ENCODE measurements around the gene GPC1.
A peak's percentile ranks its signal among the peaks of the same experiment; 100 is the strongest.

The GPC1 gene

GRCh38 chr2:240402566-240403272 is 32.7 kb upstream of the GPC1 start:
- no peak overlapping the region for H2AFZ ChIP-seq (ENCODE audit: insufficient read depth, low read length, poor library complexity)
- H3K79me2 ChIP-seq (ENCODE audit: control insufficient read depth, insufficient read depth, low read length, poor library complexity), result no peaks in the 10 kb centered on the region
- peaks cover 2 to 3% of the 10 kb centered on the region in 2 experiments for H3K4me1 ChIP-seq (ENCODE audit: control insufficient read depth in 1 of 2, insufficient read depth in 2 of 2, low read length in 2 of 2)
- H3K18ac ChIP-seq (ENCODE audit: low read length), result no peak overlapping the region
- H4K12ac ChIP-seq (ENCODE audit: low read depth, low read length), result no peak overlapping the region
- no peak overlapping the region for H3K14ac ChIP-seq (ENCODE audit: low read length)
- no peaks in the 10 kb centered on the region for H3K27me3 ChIP-seq (ENCODE audit: insufficient read depth, low read length)
- peak overlapping the region; percentile 54 for H2BK12ac ChIP-seq (ENCODE audit: low read length)
- peaks cover 2% of the 10 kb centered on the region for H3K79me1 ChIP-seq (ENCODE audit: low read length)
- H3K23ac ChIP-seq (ENCODE audit: low read length), result no peak overlapping the region
- H3K9ac ChIP-seq (ENCODE audit: low read length), result no peak overlapping the region
- H2BK120ac ChIP-seq (ENCODE audit: insufficient read depth, low read length, poor library complexity), result no peak overlapping the region
- no peak overlapping the region for H3K4ac ChIP-seq (ENCODE audit: low read depth, low read length)
- no peak overlapping the region for H3K27ac ChIP-seq (ENCODE audit: low read depth, low read length)
- no peak for DNase-seq
- WGBS (ENCODE audit: extremely low coverage, insufficient coverage, insufficient read length), result no CpG with 5 or more reads among the region's 18 CpGs
- H2AK5ac ChIP-seq (ENCODE audit: low read length), result peak overlapping the region; percentile 30
- H4K91ac ChIP-seq (ENCODE audit: low read depth, low read length), result no peak overlapping the region
- no peaks in the 10 kb centered on the region for H3K36me3 ChIP-seq (ENCODE audit: control insufficient read depth in 1 of 2, insufficient read depth in 2 of 2, low read length in 2 of 2)
- no peak overlapping the region for H3K4me3 ChIP-seq (ENCODE audit: low read depth, low read length)
- H4K8ac ChIP-seq (ENCODE audit: low read depth, low read length), result no peak overlapping the region
- H3K9me3 ChIP-seq (ENCODE audit: insufficient read depth, low read depth, low read length), result peaks cover 2% of the 10 kb centered on the region
- H3K4me2 ChIP-seq (ENCODE audit: low read length), result no peak overlapping the region
- no peak overlapping the region for H2BK5ac ChIP-seq (ENCODE audit: low read depth, low read length, poor library complexity)

- Histone ChIP-seq H3K27ac (ENCODE audit: low read depth, low read length) (no peak overlapping the region), H3K79me2 (ENCODE audit: control insufficient read depth, insufficient read depth, low read length, poor library complexity) (no peaks in the 10 kb centered on the region), H3K18ac (ENCODE audit: low read length) (no peak overlapping the region), H2AK5ac (ENCODE audit: low read length) (no peak overlapping the region), H4K12ac (ENCODE audit: low read depth, low read length) (no peak overlapping the region), H3K4me1 (ENCODE audit: control insufficient read depth in 1 of 2, insufficient read depth in 2 of 2, low read length in 2 of 2) (peaks cover 2 to 3% of the 10 kb centered on the region in 2 experiments), H3K4me2 (ENCODE audit: low read length) (no peak overlapping the region), H3K23ac (ENCODE audit: low read length) (no peak overlapping the region), H3K4me3 (ENCODE audit: low read depth, low read length) (no peak overlapping the region), H4K8ac (ENCODE audit: low read depth, low read length) (no peak overlapping the region), H4K91ac (ENCODE audit: low read depth, low read length) (no peak overlapping the region), H3K36me3 (ENCODE audit: control insufficient read depth in 1 of 2, insufficient read depth in 2 of 2, low read length in 2 of 2) (no peaks in the 10 kb centered on the region), H2BK12ac (ENCODE audit: low read length) (no peak overlapping the region), H3K79me1 (ENCODE audit: low read length) (peaks cover 2% of the 10 kb centered on the region), H3K9me3 (ENCODE audit: insufficient read depth, low read depth, low read length) (no peaks in the 10 kb centered on the region), H3K27me3 (ENCODE audit: insufficient read depth, low read length) (no peaks in the 10 kb centered on the region), H2AFZ (ENCODE audit: insufficient read depth, low read length, poor library complexity) (no peak overlapping the region), H3K14ac (ENCODE audit: low read length) (no peak overlapping the region), H2BK5ac (ENCODE audit: low read depth, low read length, poor library complexity) (no peak overlapping the region), H3K4ac (ENCODE audit: low read depth, low read length) (no peak overlapping the region), H3K9ac (ENCODE audit: low read length) (no peak overlapping the region), H2BK120ac (ENCODE audit: insufficient read depth, low read length, poor library complexity) (no peak overlapping the region)
- DNase-seq, result peak; percentile 81 to 90
- no CpG with 5 or more reads among the region's 18 CpGs for WGBS (ENCODE audit: extremely low coverage, insufficient coverage, insufficient read length)
Measured at GRCh38 chr2:240403396-240404104, 31.9 kb upstream of the GPC1 start.

- H3K36me3 ChIP-seq (ENCODE audit: control insufficient read depth in 1 of 2, insufficient read depth in 2 of 2, low read length in 2 of 2), result no peaks in the 10 kb centered on the region
- no peak overlapping the region for H3K4me3 ChIP-seq (ENCODE audit: low read depth, low read length)
- no peak overlapping the region for H2AK5ac ChIP-seq (ENCODE audit: low read length)
- no peaks in the 10 kb centered on the region for H3K79me2 ChIP-seq (ENCODE audit: control insufficient read depth, insufficient read depth, low read length, poor library complexity)
- H3K79me1 ChIP-seq (ENCODE audit: low read length), result peaks cover 2% of the 10 kb centered on the region
- no peak overlapping the region for H2AFZ ChIP-seq (ENCODE audit: insufficient read depth, low read length, poor library complexity)
- peaks cover 2 to 3% of the 10 kb centered on the region in 2 experiments for H3K4me1 ChIP-seq (ENCODE audit: control insufficient read depth in 1 of 2, insufficient read depth in 2 of 2, low read length in 2 of 2)
- peak in 1 of 2 donors; percentile 75 for DNase-seq
- no peak overlapping the region for H4K91ac ChIP-seq (ENCODE audit: low read depth, low read length)
- no peak overlapping the region for H3K9ac ChIP-seq (ENCODE audit: low read length)
- no peak overlapping the region for H4K8ac ChIP-seq (ENCODE audit: low read depth, low read length)
- H3K4me2 ChIP-seq (ENCODE audit: low read length), result no peak overlapping the region
- H3K9me3 ChIP-seq (ENCODE audit: insufficient read depth, low read depth, low read length), result no peaks in the 10 kb centered on the region
- no peak overlapping the region for H3K18ac ChIP-seq (ENCODE audit: low read length)
- H4K12ac ChIP-seq (ENCODE audit: low read depth, low read length), result no peak overlapping the region
- H3K4ac ChIP-seq (ENCODE audit: low read depth, low read length), result no peak overlapping the region
- no peak overlapping the region for H2BK5ac ChIP-seq (ENCODE audit: low read depth, low read length, poor library complexity)
- H3K23ac ChIP-seq (ENCODE audit: low read length), result no peak overlapping the region
- no peak overlapping the region for H2BK120ac ChIP-seq (ENCODE audit: insufficient read depth, low read length, poor library complexity)
- H3K14ac ChIP-seq (ENCODE audit: low read length), result no peak overlapping the region
- no peak overlapping the region for H3K27ac ChIP-seq (ENCODE audit: low read depth, low read length)
- WGBS (ENCODE audit: extremely low coverage, insufficient coverage, insufficient read length), result no CpG with 5 or more reads among the region's 18 CpGs
- no peak overlapping the region for H2BK12ac ChIP-seq (ENCODE audit: low read length)
- no peaks in the 10 kb centered on the region for H3K27me3 ChIP-seq (ENCODE audit: insufficient read depth, low read length)
Measured at GRCh38 chr2:240404174-240404852, 31.1 kb upstream of the GPC1 start.

- no peak overlapping the region for H3K27ac ChIP-seq (ENCODE audit: low read depth, low read length)
- no peak overlapping the region for H3K9ac ChIP-seq (ENCODE audit: low read length)
Measured at GRCh38 chr2:240405133-240405532, 30.3 kb upstream of the GPC1 start.

More at GRCh38 chr2:240405133-240405532, 30.3 kb upstream of the GPC1 start:
- Histone ChIP-seq H2BK120ac (ENCODE audit: insufficient read depth, low read length, poor library complexity) (no peak overlapping the region), H3K4ac (ENCODE audit: low read depth, low read length) (no peak overlapping the region), H3K27me3 (ENCODE audit: insufficient read depth, low read length) (no peaks in the 10 kb centered on the region), H3K36me3 (ENCODE audit: control insufficient read depth in 1 of 2, insufficient read depth in 2 of 2, low read length in 2 of 2) (no peaks in the 10 kb centered on the region), H2AK5ac (ENCODE audit: low read length) (no peak overlapping the region), H3K79me1 (ENCODE audit: low read length) (peaks cover 2% of the 10 kb centered on the region), H3K23ac (ENCODE audit: low read length) (no peak overlapping the region), H2AFZ (ENCODE audit: insufficient read depth, low read length, poor library complexity) (no peak overlapping the region), H3K4me1 (ENCODE audit: control insufficient read depth in 1 of 2, insufficient read depth in 2 of 2, low read length in 2 of 2) (peaks cover 2 to 3% of the 10 kb centered on the region in 2 experiments), H2BK12ac (ENCODE audit: low read length) (no peak overlapping the region), H3K14ac (ENCODE audit: low read length) (no peak overlapping the region), H3K79me2 (ENCODE audit: control insufficient read depth, insufficient read depth, low read length, poor library complexity) (no peaks in the 10 kb centered on the region), H2BK5ac (ENCODE audit: low read depth, low read length, poor library complexity) (no peak overlapping the region), H3K4me2 (ENCODE audit: low read length) (no peak overlapping the region), H4K91ac (ENCODE audit: low read depth, low read length) (no peak overlapping the region), H4K8ac (ENCODE audit: low read depth, low read length) (no peak overlapping the region), H3K9me3 (ENCODE audit: insufficient read depth, low read depth, low read length) (no peaks in the 10 kb centered on the region), H4K12ac (ENCODE audit: low read depth, low read length) (no peak overlapping the region), H3K4me3 (ENCODE audit: low read depth, low read length) (no peak overlapping the region), H3K18ac (ENCODE audit: low read length) (no peak overlapping the region)
- DNase-seq, result no peak
- no CpG with 5 or more reads among the region's 15 CpGs for WGBS (ENCODE audit: extremely low coverage, insufficient coverage, insufficient read length)

Measured in trophoblast cell (in vitro differentiated cells and primary cell).